SK-N-SH (cell line): ENCODE results near the gene CNEP1R1. TPM values are rescaled to one million over a fixed set of nuclear protein-coding genes. Genes with fewer than 3 reads are reported as not detected.
A peak's percentile ranks its signal among the peaks of the same experiment; 100 is the strongest.

Experiments
- CTCF ChIA-PET: fragments of 300-600, 350-600 bp; formaldehyde crosslinking; extraction: SDS; loops from one replicate; lab custom pipeline; 2021; lab: Yijun Ruan, JAX
- POLR2A ChIA-PET: fragments of 350-600 bp; sonication (Branson Sonifier 250); formaldehyde crosslinking; extraction: SDS; loops from one replicate; lab custom pipeline; 2020; ENCODE audit warnings: antibody characterized with exemption, inconsistent platforms; lab: Yijun Ruan, JAX
- DNase-seq: peaks from one replicate; pipeline ENCODE4 v3.0.0; 2012
- H2AFZ ChIP-seq: fragments of 200-600 bp; sonication (generic); 2 replicates; pipeline ENCODE4 v1.8.1; 2016; ENCODE audit warnings: antibody characterized with exemption, mild to moderate bottlenecking, low read depth
- H3F3A ChIP-seq: fragments of 200-600 bp; sonication (generic); replicated peaks from 2 replicates; pipeline ENCODE3; 2016; ENCODE audit warnings: antibody characterized with exemption, mild to moderate bottlenecking; ENCODE audit not compliant: insufficient read depth
- H3K27ac ChIP-seq, 2 experiments: fragments of 200-500 bp in 1 of 2; fragments of 200-600 bp in 1 of 2; sonication (Bioruptor generic) in 1 of 2; sonication (generic), shearing (Covaris generic) in 1 of 2; 2 replicates each; pipeline versions ENCODE4 v1.5.1 to v1.6.1; 2014 to 2016; ENCODE audit warnings: low read depth in 2 of 2, inconsistent platforms in 1 of 2, low read length in 1 of 2, mild to moderate bottlenecking in 1 of 2, mixed read lengths in 1 of 2
- H3K27me3 ChIP-seq: fragments of 200-600 bp; sonication (generic), shearing (Covaris generic); 2 replicates; pipeline ENCODE4 v1.6.1; 2016; ENCODE audit warnings: mixed run types; ENCODE audit not compliant: insufficient read depth
- H3K36me3 ChIP-seq, 2 experiments: fragments of 200-500 bp in 1 of 2; fragments of 200-600 bp in 1 of 2; sonication (Bioruptor generic) in 1 of 2; sonication (generic) in 1 of 2; replicated peaks in 1 of 2; 2 replicates each; pipeline versions ENCODE3 to v1.5.1; 2014 to 2016; ENCODE audit warnings: low read length in 1 of 2, mild to moderate bottlenecking in 1 of 2; ENCODE audit not compliant: insufficient read depth in 2 of 2, control insufficient read depth in 1 of 2
- H3K4me1 ChIP-seq, 2 experiments: fragments of 200-500 bp in 1 of 2; fragments of 200-600 bp in 1 of 2; sonication (Bioruptor generic) in 1 of 2; sonication (generic), shearing (Covaris generic) in 1 of 2; 2 replicates each; pipeline versions ENCODE4 v1.5.1 to v1.6.1; 2014 to 2016; ENCODE audit warnings: low read depth in 1 of 2, low read length in 1 of 2, mixed run types in 1 of 2; ENCODE audit not compliant: insufficient read depth in 2 of 2, control insufficient read depth in 1 of 2
- H3K4me2 ChIP-seq: fragments of 200-600 bp; sonication (generic), shearing (Covaris generic); 2 replicates; pipeline ENCODE4 v1.6.1; 2017; ENCODE audit warnings: mixed run types
- H3K4me3 ChIP-seq, 2 experiments: fragments of 200-500 bp in 1 of 2; fragments of 200-600 bp in 1 of 2; sonication (Bioruptor generic) in 1 of 2; sonication (generic), shearing (Covaris generic) in 1 of 2; 2 replicates each; pipeline versions ENCODE4 v1.5.1 to v1.8.1; 2014 to 2016; ENCODE audit warnings: low read depth in 2 of 2, inconsistent platforms in 1 of 2, low read length in 1 of 2, mild to moderate bottlenecking in 1 of 2, mixed read lengths in 1 of 2, moderate library complexity in 1 of 2
- H3K79me2 ChIP-seq: fragments of 200-600 bp; sonication (generic); 2 replicates; pipeline ENCODE4 v1.8.1; 2017; ENCODE audit warnings: mild to moderate bottlenecking; ENCODE audit not compliant: insufficient read depth
- H3K9ac ChIP-seq: fragments of 200-600 bp; sonication (generic); 2 replicates; pipeline ENCODE4 v1.6.1; 2017; ENCODE audit warnings: mixed run types
- H3K9me2 ChIP-seq: fragments of 200-600 bp; sonication (generic); 2 replicates; pipeline ENCODE4 v1.6.1; 2017; ENCODE audit warnings: mixed run types
- H3K9me3 ChIP-seq: fragments of 200-600 bp; sonication (generic); 2 replicates; pipeline ENCODE4 v1.6.1; 2017; ENCODE audit warnings: mixed run types, mild to moderate bottlenecking, moderate library complexity
- H4K20me1 ChIP-seq: fragments of 200-600 bp; sonication (generic); 2 replicates; pipeline ENCODE4 v1.6.1; 2017; ENCODE audit warnings: mild to moderate bottlenecking, mixed run types; ENCODE audit not compliant: insufficient read depth
- CTCF ChIP-seq: fragments of 200-600 bp; sonication (generic); IDR thresholded peaks from 2 replicates; pipeline ENCODE4 v1.6.1; 2017; ENCODE audit warnings: antibody characterized with exemption, mild to moderate bottlenecking, moderate library complexity
- FOXJ3 ChIP-seq: sonication (generic); formaldehyde crosslinking; IDR thresholded peaks from 2 replicates; pipeline ENCODE4 v1.5.1; 2020; ENCODE audit warnings: mild to moderate bottlenecking, missing genetic modification reagents
- FOXM1 ChIP-seq: IDR thresholded peaks from 2 replicates; pipeline ENCODE4 v1.4.0; 2012; ENCODE audit warnings: low read depth, mild to moderate bottlenecking
- MEF2A ChIP-seq: IDR thresholded peaks from 2 replicates; pipeline ENCODE4 v1.4.0; 2012; ENCODE audit warnings: low read depth, borderline replicate concordance
- MXI1 ChIP-seq: IDR thresholded peaks from 2 replicates; pipeline ENCODE4 v1.6.1; 2012; ENCODE audit warnings: mild to moderate bottlenecking, low read depth, low read length, improper control_type of control experiment
- RAD21 ChIP-seq: IDR thresholded peaks from 2 replicates; pipeline ENCODE4 v1.6.1; 2012; ENCODE audit warnings: mild to moderate bottlenecking, low read length
- SMC3 ChIP-seq: IDR thresholded peaks from 2 replicates; pipeline ENCODE4 v1.6.1; 2012; ENCODE audit warnings: low read depth, low read length, improper control_type of control experiment
- TAF1 ChIP-seq: IDR thresholded peaks from 2 replicates; pipeline ENCODE4 v1.6.1; 2012; ENCODE audit warnings: low read depth, mild to moderate bottlenecking, low read length, moderate library complexity, borderline replicate concordance
- ZBTB33 ChIP-seq: IDR thresholded peaks from 2 replicates; pipeline ENCODE4 v1.4.0; 2012; ENCODE audit warnings: low read depth, borderline replicate concordance
- WGBS: methylation state at CpG from one replicate; pipeline ENCODE4 v1.1.6; 2017; ENCODE audit warnings: low lambda C conversion rate; 5-methylcytosine and 5-hydroxymethylcytosine counted together
- polyA plus RNA-seq, 3 experiments: library from polyadenylated mRNA; depleted of rRNA; stranded (reverse); fragments of >200 nt; gene quantifications; 2 replicates each; pipeline ENCODE4 v1.2.3, GENCODE V29; 2012

Gene CNEP1R1
- polyA plus RNA-seq, 1 of the 3 experiments (the other 2 are of a cell fraction) = 19.2 TPM

GRCh38 chr16:50066482-50067289, 41.7 kb downstream of the CNEP1R1 start (continued):
- TF ChIP-seq FOXJ3 (no peak), MEF2A (no peak), TAF1 (no peak)
- TF ChIP-seq, all 33 proteins: peak for 0

GRCh38 chr16:50067290-50067853, 42.3 kb downstream of the CNEP1R1 start:
- Histone ChIP-seq H3K4me1 (peaks cover 12 to 20% of the 10 kb centered on the region in 2 experiments; a peak in 3 of 4 replicates), H3K4me3 (peak overlapping the region in 1 of 2 experiments; percentile 93; a peak in 3 of 4 replicates), H3K9ac (no peak overlapping the region; the same call in 1 of the 2 replicates)

More at GRCh38 chr16:50067290-50067853, 42.3 kb downstream of the CNEP1R1 start:
- TF ChIP-seq SMC3 = peak; percentile 42
- no peak for TF ChIP-seq FOXM1
- peak; percentile 73 for TF ChIP-seq CTCF
- no peak for TF ChIP-seq ZBTB33
- peak; percentile 68 for TF ChIP-seq RAD21
- peak; percentile 20; the same call in 1 of the 2 replicates for TF ChIP-seq MXI1
- Histone ChIP-seq H3K9me2 (no peaks in the 10 kb centered on the region), H3K27me3 (no peaks in the 10 kb centered on the region), H3K4me2 (peak overlapping the region; percentile 100), H3K27ac (peak overlapping the region in 1 of 2 experiments; percentile 25; a peak in 1 of 4 replicates), H4K20me1 (0 out of 2 replicates have a peak, but pooled peaks cover 4% of the 10 kb centered on the region), H3K36me3 (peaks cover 15 to 27% of the 10 kb centered on the region in 2 experiments), H2AFZ (no peak overlapping the region), H3F3A (no peaks in the 10 kb centered on the region), H3K9me3 (no peaks in the 10 kb centered on the region), H3K79me2 (peaks cover 37% of the 10 kb centered on the region)
- WGBS = 54% methylated on average over 3 of the region's 3 CpGs
- ChIA-PET CTCF (interaction anchor here (0.6 to 6.1 kb wide), 25 partner anchors 14 to 660 kb away, joined by 3 to 88 read pairs (median 4); partner anchors contain the start of gene CNEP1R1), POLR2A (interaction anchor here (1.2 kb wide), 1 partner anchor 143 kb away, joined by 3 read pairs; no protein-coding TSS in a partner anchor)
- peak; percentile 53 for DNase-seq
